ENCODE measurements around the gene HIGD1A. TPM values are rescaled to one million over a fixed set of nuclear protein-coding genes. Genes with fewer than 3 reads are reported as not detected.

The HIGD1A gene
- total and polyA plus RNA-seq, 2 of the 4 experiments (the other 2 are of a cell fraction) = 86.6 to 137 TPM

- Histone ChIP-seq H3K4me3 (ENCODE audit: insufficient read depth, low read depth, low read length) (no peak overlapping the region), H3K18ac (ENCODE audit: low read depth, low read length) (no peak overlapping the region), H4K8ac (ENCODE audit: low read depth in 2 of 2, low read length in 2 of 2) (no peak overlapping the region), H2AK9ac (replicated peaks; ENCODE audit: low read depth, low read length, poor library complexity) (no peak overlapping the region), H3K9me1 (ENCODE audit: insufficient read depth, low read length) (peaks cover 14% of the 10 kb centered on the region), H4K20me1 (ENCODE audit: insufficient read depth, low read length) (peaks cover 9% of the 10 kb centered on the region), H3K79me1 (ENCODE audit: low read depth in 1 of 2, low read length in 2 of 2) (no peaks in the 10 kb centered on the region), H3K9me3 (ENCODE audit: control insufficient read depth, insufficient read depth, low read length) (no peaks in the 10 kb centered on the region), H3K56ac (ENCODE audit: extremely low read depth, insufficient read depth, low read length) (no peak overlapping the region), H3K9ac (ENCODE audit: low read depth, low read length) (no peak overlapping the region), H3K27ac (ENCODE audit: insufficient read depth, low read length) (no peak overlapping the region), H3K4ac (ENCODE audit: low read depth, low read length) (no peak overlapping the region), H3K27me3 (ENCODE audit: control insufficient read depth, insufficient read depth, low read length) (no peaks in the 10 kb centered on the region; the same call in 1 of the 2 replicates), H3K14ac (replicated peaks; ENCODE audit: low read depth, low read length) (no peak overlapping the region), H2BK120ac (ENCODE audit: low read depth, low read length) (no peak overlapping the region), H3K23ac (ENCODE audit: low read depth, low read length) (no peak overlapping the region), H3K36me3 (ENCODE audit: control insufficient read depth, insufficient read depth, low read length) (no peaks in the 10 kb centered on the region), H4K5ac (ENCODE audit: low read depth, low read length) (no peak overlapping the region), H3K4me2 (ENCODE audit: low read depth, low read length) (no peak overlapping the region), H4K91ac (ENCODE audit: insufficient read depth, low read depth, low read length) (no peak overlapping the region), H3K4me1 (ENCODE audit: control insufficient read depth, insufficient read depth, low read length) (peaks cover 12% of the 10 kb centered on the region), H2AFZ (replicated peaks; ENCODE audit: low read length, poor library complexity) (no peak overlapping the region), H2BK20ac (ENCODE audit: low read depth, low read length) (no peak overlapping the region), H2BK5ac (ENCODE audit: low read depth, low read length, poor library complexity, severe bottlenecking) (no peak overlapping the region), H2AK5ac (ENCODE audit: low read depth, low read length) (no peak overlapping the region), H2BK15ac (ENCODE audit: low read depth, low read length) (no peak overlapping the region)
- intact Hi-C loops (cut with micrococcal nuclease) = no loop called here
- 52% methylated on average over 3 of the region's 6 CpGs; no CpG with 5 or more reads in 1 of the 2 experiments for WGBS, 2 experiments (ENCODE audit: extremely low coverage in 2 of 2, insufficient read length in 1 of 2)
- BruUV-seq (replicated peaks) = no TSS peak
- ATAC-seq (ENCODE audit: low read depth) = no peak
- in situ Hi-C loops (cut with MboI; ENCODE audit: low sequenced_read_pairs) = no loop called here
- TF ChIP-seq CHD1 (IDR thresholded peaks at IDR 0.05; ENCODE audit: low read depth, low read length) (no peak), ELK1 (IDR thresholded peaks at IDR 0.05; ENCODE audit: borderline replicate concordance, low read depth, low read length) (no peak), FOS (IDR thresholded peaks at IDR 0.05; ENCODE audit: low read depth, low read length) (no peak), RFX5 (IDR thresholded peaks at IDR 0.05; ENCODE audit: low read depth, low read length) (no peak), BHLHE40 (IDR thresholded peaks at IDR 0.05; ENCODE audit: low read depth, low read length) (no peak), MXI1 (IDR thresholded peaks at IDR 0.05; ENCODE audit: borderline replicate concordance, low read depth, low read length) (no peak), CTCF (conservative IDR thresholded peaks at IDR 0.05; ENCODE audit: low read depth, low read length) (no peak), POLR2A (IDR thresholded peaks at IDR 0.05; ENCODE audit: low read depth, low read length) (no peak), NFE2L2 (IDR thresholded peaks at IDR 0.05; ENCODE audit: low read depth, low read length) (no peak), SMC3 (IDR thresholded peaks at IDR 0.05; ENCODE audit: low read depth, low read length) (no peak), CEBPB (IDR thresholded peaks at IDR 0.05; ENCODE audit: low read depth, low read length) (no peak), RAD21 (IDR thresholded peaks at IDR 0.05; ENCODE audit: low read length) (no peak), RCOR1 (IDR thresholded peaks at IDR 0.05; ENCODE audit: insufficient replicate concordance, low read length) (no peak), MAFK (IDR thresholded peaks at IDR 0.05; ENCODE audit: low read depth, low read length) (no peak), MAZ (IDR thresholded peaks at IDR 0.05; ENCODE audit: borderline replicate concordance, low read depth, low read length) (no peak)
- TF ChIP-seq, protein P1, sequence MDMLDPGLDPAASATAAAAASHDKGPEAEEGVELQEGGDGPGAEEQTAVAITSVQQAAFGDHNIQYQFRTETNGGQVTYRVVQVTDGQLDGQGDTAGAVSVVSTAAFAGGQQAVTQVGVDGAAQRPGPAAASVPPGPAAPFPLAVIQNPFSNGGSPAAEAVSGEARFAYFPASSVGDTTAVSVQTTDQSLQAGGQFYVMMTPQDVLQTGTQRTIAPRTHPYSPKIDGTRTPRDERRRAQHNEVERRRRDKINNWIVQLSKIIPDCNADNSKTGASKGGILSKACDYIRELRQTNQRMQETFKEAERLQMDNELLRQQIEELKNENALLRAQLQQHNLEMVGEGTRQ (IDR thresholded peaks at IDR 0.05; ENCODE audit: low read depth, low read length) = no peak
- DNase-seq = no peak
- POLR2A ChIA-PET (ENCODE audit: unreplicated experiment) = no interaction called here
- dilution Hi-C loops (cut with HindIII; ENCODE audit: low sequenced_read_pairs, unreplicated experiment) = no loop called here
- CTCF ChIA-PET = interaction anchor here (0.9 kb wide), 2 partner anchors 10 to 14 kb away, joined by 3 read pairs; no protein-coding TSS in a partner anchor
Measured at GRCh38 chr3:42747581-42747980, 56.7 kb downstream of the HIGD1A start.

All from IMR-90 (cell line).